Ovary (tissue), 3 donors: ENCODE data around the gene UPB1.

Experiments
- CTCF ChIP-seq, 3 donors: fragments of 450-650 bp in 2 of 3; fragments of 200-600 bp in 1 of 3; IDR thresholded peaks; one replicate each; pipeline versions ENCODE4 v1.5.1 to v1.8.0; 2016 to 2022; ENCODE audit warnings: antibody characterized with exemption in 3 of 3, mild to moderate bottlenecking in 1 of 3
- POLR2A ChIP-seq: fragments of 450-650 bp; IDR thresholded peaks from one replicate; pipeline ENCODE4 v1.6.1; 2017; ENCODE audit warnings: antibody characterized with exemption, mild to moderate bottlenecking, moderate library complexity
- donor health status: DM: no; HTN: no; CAD: no.

- TF ChIP-seq CTCF (IDR thresholded peaks at IDR 0.05) (no peak), POLR2A (no peak)
Observed at GRCh38 chr22:24496234-24496633, 1.1 kb downstream of the UPB1 start.
